GM12875 (cell line): ENCODE data around the gene SLC7A4.

Source experiments
- H3K4me3 ChIP-seq: one replicate; pipeline ENCODE4 v1.5.1; 2011; ENCODE audit warnings: low read depth, low read length, control low read depth
- TF ChIP-seq, protein P1 (sequence below): IDR thresholded peaks from 2 replicates; pipeline ENCODE4 v1.5.1; 2011; ENCODE audit warnings: low read depth, mild to moderate bottlenecking, control low read depth, inconsistent platforms, low read length, moderate library complexity, borderline replicate concordance; ENCODE audit not compliant: insufficient read depth

SLC7A4 gene

DNA sequence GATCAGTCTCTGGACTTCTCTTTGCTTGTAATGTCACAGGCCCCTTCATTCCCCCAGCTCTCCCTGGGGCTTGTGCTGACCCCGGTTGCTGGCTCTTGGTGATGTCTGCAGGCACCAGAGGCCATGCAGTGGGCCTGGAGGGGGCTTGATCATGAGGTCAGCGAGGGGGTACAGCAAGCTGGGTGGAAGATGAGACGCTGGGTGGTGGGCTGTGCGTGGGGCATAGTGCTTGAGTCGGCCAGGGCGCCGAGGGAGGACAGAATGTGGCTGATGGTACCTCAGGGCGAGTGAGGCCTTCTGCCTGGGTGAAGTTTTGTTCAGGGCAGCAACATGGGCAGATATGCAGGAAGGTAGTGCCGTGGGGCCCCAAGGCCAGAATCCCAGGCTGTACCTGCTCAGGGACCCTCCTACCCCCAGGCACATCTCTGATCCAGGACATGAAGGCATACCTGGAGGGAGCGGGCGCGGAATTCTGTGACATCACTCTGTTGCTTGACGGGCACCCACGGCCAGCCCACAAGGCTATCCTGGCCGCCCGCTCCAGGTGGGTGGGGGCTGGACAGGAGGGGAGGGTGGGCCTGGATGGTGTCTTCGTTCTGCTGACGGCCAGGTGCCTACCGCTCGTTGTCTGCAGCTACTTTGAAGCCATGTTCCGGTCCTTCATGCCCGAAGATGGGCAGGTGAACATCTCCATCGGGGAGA is 36.9 kb downstream of the SLC7A4 start:
- no peak overlapping the region for H3K4me3 ChIP-seq
- TF ChIP-seq, protein P1, sequence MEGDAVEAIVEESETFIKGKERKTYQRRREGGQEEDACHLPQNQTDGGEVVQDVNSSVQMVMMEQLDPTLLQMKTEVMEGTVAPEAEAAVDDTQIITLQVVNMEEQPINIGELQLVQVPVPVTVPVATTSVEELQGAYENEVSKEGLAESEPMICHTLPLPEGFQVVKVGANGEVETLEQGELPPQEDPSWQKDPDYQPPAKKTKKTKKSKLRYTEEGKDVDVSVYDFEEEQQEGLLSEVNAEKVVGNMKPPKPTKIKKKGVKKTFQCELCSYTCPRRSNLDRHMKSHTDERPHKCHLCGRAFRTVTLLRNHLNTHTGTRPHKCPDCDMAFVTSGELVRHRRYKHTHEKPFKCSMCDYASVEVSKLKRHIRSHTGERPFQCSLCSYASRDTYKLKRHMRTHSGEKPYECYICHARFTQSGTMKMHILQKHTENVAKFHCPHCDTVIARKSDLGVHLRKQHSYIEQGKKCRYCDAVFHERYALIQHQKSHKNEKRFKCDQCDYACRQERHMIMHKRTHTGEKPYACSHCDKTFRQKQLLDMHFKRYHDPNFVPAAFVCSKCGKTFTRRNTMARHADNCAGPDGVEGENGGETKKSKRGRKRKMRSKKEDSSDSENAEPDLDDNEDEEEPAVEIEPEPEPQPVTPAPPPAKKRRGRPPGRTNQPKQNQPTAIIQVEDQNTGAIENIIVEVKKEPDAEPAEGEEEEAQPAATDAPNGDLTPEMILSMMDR: no peak

DNA sequence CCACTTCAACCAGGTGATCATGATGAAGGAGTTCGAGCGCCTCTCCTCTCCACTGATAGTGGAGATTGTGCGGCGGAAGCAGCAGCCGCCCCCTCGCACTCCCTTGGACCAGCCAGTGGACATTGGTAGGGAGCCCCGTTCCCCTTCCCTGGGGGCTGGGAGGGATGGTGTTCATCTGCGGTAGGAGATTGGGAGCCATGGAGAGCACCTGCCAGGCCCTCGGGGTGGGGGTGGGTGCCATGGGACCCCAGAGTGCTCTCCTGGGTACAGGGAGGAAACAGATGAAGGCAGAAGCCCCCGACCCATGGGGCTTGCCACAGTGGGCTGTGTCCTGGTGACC is 37.5 kb downstream of the SLC7A4 start:
- TF ChIP-seq, protein P1: no peak
- no peak overlapping the region for H3K4me3 ChIP-seq

DNA sequence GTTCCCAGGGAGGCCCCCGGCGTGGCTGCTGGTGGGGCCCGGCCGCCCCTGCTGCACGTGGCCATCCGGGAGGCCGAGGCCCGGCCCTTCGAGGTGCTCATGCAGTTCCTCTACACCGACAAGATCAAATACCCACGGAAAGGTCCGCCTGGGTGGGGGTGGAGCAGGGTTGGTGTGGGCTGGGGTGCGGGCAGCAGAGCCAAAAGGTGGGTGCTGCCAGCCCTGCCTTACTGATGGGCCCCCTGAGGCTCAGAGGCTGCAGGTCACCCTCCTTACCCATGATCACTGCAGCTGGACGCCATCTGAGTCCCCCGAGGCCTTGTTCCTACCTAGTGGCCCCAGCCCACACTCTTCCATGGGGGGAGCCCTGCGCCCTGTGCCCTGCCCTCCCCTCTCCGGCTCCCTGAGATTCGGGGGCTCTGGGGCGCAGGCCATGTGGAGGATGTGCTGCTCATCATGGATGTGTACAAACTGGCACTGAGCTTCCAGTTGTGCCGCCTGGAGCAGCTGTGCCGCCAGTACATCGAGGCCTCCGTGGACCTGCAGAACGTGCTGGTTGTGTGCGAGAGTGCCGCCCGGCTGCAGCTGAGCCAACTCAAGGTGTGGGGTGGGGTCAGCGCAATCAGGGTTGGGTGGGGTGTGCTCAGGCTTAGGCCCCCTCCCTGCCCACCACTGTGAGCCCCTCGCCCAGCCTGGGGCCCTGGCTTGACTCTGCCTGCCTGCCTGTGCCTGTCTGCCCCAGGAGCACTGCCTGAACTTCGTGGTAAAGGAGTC is 38.0 kb downstream of the SLC7A4 start:
- H3K4me3 ChIP-seq: no peak overlapping the region
- TF ChIP-seq, protein P1: no peak

DNA sequence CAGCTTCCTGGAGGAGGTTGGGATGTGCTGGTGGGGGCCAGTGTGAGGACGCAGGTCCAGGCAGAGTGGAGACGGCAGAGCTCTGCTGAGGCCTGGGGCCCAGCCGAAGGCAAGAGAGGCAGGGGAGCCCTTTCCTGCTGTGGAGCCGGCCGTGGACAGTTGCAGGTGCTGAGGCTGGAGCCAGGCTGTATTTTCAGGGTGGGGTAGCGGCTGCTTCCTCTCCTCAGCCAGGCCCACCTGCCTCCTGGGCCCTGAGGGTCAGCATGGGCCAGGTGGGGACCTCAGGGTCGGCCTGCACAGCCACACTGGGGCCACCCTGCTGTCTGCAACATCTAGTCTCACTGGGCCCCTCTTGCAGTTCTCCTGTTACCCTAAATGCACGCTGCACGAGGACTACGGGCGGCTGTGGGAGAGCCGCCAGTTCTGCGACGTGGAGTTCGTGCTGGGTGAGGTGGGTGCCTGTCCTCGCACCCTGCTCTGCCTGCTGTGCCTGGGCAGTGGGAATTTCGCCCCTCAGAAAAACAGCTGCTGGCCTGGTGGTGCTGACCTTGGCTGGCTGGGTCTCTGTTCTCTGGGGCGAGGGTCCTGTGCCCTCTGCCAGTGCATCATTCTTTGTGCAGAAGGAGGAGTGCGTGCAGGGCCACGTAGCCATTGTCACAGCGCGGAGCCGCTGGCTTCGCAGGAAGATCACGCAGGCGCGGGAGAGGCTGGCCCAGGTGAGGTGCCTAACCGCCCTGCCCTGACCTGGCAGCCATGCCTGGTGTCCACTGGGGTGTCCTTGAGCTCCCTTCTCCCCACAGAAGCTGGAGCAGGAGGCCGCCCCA is 38.8 kb downstream of the SLC7A4 start:
- H3K4me3 ChIP-seq: no peak overlapping the region
- TF ChIP-seq, protein P1: no peak

DNA sequence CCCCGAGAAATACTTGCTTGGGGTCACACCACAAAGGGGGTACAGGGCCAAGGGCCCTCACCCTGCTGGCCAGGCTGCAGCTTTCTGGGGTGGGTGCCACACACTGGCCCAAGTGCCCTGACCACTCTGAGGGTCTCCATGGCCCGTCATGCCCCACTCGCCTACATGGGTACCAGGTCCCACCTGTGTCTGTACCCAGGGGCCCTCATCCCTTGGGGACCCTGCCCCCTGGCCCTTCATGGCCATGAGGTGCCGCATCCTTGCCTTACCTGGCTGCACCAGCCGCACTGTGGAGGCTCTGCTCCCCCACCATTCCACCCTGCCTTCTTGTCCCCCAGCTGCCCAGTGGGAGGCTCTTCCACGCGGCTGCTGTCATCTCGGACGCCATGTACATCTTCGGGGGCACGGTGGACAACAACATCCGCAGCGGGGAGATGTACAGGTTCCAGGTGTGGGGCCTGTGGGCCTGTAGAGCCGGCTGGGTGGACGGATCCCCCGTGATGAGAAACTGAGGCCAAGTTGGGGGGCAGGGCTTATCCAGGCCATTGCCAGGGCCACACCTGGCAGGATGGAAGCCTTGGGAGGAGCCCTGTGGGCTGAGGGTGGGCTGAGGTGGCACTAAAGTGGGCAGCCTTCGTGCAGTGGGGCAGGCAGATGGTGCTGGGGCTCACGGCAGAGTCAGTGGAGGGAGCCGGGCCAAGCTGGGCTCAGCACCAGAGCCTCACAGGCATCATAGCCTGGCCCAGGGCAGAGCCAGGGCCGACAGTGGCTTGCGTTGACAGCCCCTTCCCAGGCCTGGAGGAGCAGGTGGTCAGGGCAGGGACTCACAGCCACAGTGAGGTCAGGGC is 39.7 kb downstream of the SLC7A4 start:
- H3K4me3 ChIP-seq: no peak overlapping the region
- TF ChIP-seq, protein P1: no peak

DNA sequence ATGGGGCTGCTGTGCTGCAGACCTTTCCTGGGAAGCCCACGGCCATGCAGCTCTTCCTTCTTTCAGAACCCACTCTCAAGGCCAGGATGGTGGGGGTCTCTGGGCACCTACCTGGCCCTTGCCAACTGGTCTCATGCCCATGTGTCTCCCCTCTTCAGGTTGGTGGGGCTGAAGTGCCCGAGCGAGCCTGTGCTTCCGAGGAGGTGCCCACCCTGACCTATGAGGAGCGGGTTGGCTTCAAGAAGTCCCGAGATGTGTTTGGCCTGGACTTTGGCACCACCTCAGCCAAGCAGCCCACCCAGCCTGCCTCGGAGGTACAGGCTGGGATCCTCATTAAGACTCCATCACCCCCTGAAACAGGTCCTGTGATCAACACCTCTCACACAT is 40.3 kb downstream of the SLC7A4 start:
- H3K4me3 ChIP-seq: no peak overlapping the region
- TF ChIP-seq, protein P1: no peak
